ENCODE data around the gene RC3H2. TPM values are rescaled to one million over a fixed set of nuclear protein-coding genes. Genes with fewer than 3 reads are reported as not detected.

The RC3H2 gene
- total RNA-seq, 4 donors from 2014 or later: 42.5 to 163 (median 54.7) TPM

- no peak overlapping the region for H3K27ac ChIP-seq
- intact Hi-C loops (cut with DNase I; ENCODE audit: low total_unique reads): loop anchor here (5.0 kb wide), 1 partner anchor 339 kb away; no protein-coding TSS in a partner anchor
Observed at GRCh38 chr9:122806661-122807060, 98.5 kb downstream of the RC3H2 start.

DNA sequence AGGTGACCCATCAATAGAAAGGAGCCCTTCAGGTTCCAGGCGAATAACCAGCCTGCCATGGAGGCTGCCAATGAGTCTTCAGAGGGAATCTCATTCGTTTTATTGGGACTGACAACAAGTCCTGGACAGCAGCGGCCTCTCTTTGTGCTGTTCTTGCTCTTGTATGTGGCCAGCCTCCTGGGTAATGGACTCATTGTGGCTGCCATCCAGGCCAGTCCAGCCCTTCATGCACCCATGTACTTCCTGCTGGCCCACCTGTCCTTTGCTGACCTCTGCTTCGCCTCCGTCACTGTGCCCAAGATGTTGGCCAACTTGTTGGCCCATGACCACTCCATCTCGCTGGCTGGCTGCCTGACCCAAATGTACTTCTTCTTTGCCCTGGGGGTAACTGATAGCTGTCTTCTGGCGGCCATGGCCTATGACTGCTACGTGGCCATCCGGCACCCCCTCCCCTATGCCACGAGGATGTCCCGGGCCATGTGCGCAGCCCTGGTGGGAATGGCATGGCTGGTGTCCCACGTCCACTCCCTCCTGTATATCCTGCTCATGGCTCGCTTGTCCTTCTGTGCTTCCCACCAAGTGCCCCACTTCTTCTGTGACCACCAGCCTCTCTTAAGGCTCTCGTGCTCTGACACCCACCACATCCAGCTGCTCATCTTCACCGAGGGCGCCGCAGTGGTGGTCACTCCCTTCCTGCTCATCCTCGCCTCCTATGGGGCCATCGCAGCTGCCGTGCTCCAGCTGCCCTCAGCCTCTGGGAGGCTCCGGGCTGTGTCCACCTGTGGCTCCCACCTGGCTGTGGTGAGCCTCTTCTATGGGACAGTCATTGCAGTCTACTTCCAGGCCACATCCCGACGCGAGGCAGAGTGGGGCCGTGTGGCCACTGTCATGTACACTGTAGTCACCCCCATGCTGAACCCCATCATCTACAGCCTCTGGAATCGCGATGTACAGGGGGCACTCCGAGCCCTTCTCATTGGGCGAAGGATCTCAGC lies 104.8 kb downstream of the RC3H2 start, which contains the start of gene OR1K1:
Gene OR1K1, plus strand, starts transcription at position 58 of the 995 bp plus-strand sequence. Its CDS starts 0 bp downstream, at position 58.
- Histone ChIP-seq H3K27me3 (no peaks in the 10 kb centered on the region), H3K36me3 (no peaks in the 10 kb centered on the region), H3K4me3 (no peak within 1 kb of the TSS), H3K27ac (no peak within 1 kb of the TSS), H3K4me1 (no peaks in the 10 kb centered on the region), H3K9me3 (no peaks in the 10 kb centered on the region)
- intact Hi-C loops (cut with DNase I; ENCODE audit: low total_unique reads): no loop called here
- TF ChIP-seq POLR2A (IDR thresholded peaks at IDR 0.05) (no peak), POLR2AphosphoS5 (IDR thresholded peaks at IDR 0.05) (no peak), EP300 (IDR thresholded peaks at IDR 0.05; ENCODE audit: low read depth) (no peak)
- TF ChIP-seq, protein P1, sequence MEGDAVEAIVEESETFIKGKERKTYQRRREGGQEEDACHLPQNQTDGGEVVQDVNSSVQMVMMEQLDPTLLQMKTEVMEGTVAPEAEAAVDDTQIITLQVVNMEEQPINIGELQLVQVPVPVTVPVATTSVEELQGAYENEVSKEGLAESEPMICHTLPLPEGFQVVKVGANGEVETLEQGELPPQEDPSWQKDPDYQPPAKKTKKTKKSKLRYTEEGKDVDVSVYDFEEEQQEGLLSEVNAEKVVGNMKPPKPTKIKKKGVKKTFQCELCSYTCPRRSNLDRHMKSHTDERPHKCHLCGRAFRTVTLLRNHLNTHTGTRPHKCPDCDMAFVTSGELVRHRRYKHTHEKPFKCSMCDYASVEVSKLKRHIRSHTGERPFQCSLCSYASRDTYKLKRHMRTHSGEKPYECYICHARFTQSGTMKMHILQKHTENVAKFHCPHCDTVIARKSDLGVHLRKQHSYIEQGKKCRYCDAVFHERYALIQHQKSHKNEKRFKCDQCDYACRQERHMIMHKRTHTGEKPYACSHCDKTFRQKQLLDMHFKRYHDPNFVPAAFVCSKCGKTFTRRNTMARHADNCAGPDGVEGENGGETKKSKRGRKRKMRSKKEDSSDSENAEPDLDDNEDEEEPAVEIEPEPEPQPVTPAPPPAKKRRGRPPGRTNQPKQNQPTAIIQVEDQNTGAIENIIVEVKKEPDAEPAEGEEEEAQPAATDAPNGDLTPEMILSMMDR (IDR thresholded peaks at IDR 0.05): no peak
- in situ Hi-C loops (cut with MboI; ENCODE audit: low pct_ligation_motif_present in 1 of 4, low pct_unique_long_range_greater_than_20kb in 1 of 4, low sequenced_read_pairs in 3 of 4): loop anchor here (25.0 kb wide), 1 partner anchor 688 kb away; no protein-coding TSS in a partner anchor
- WGBS, 2 donors (ENCODE audit: low coverage in 1 of 2): 89 to 91% methylated on average over 5 to 30 of the region's 30 CpGs
- no peak for DNase-seq

More at GRCh38 chr9:122806661-122807060, 98.5 kb downstream of the RC3H2 start:
- in situ Hi-C loops (cut with MboI; ENCODE audit: low pct_ligation_motif_present in 1 of 4, low pct_unique_long_range_greater_than_20kb in 1 of 4, low sequenced_read_pairs in 3 of 4): loop anchor here (5.0 to 25.0 kb wide), 2 partner anchors 339 to 694 kb away; no protein-coding TSS in a partner anchor
- no peaks in the 10 kb centered on the region for H3K36me3 ChIP-seq
- TF ChIP-seq EP300 (IDR thresholded peaks at IDR 0.05; ENCODE audit: low read depth): no peak
- no peak for TF ChIP-seq POLR2A (IDR thresholded peaks at IDR 0.05)
- TF ChIP-seq, protein P1 (IDR thresholded peaks at IDR 0.05): no peak
- TF ChIP-seq POLR2AphosphoS5 (IDR thresholded peaks at IDR 0.05): no peak
- H3K4me1 ChIP-seq: peaks cover 0 to 3% (median 0%) of the 10 kb centered on the region in 4 donors
- H3K9me3 ChIP-seq: no peaks in the 10 kb centered on the region
- no peaks in the 10 kb centered on the region for H3K27me3 ChIP-seq
- WGBS, 2 donors (ENCODE audit: low coverage in 1 of 2): 85 to 86% methylated on average over 3 to 4 of the region's 4 CpGs
- H3K4me3 ChIP-seq: no peak overlapping the region
- no peak for DNase-seq

DNA sequence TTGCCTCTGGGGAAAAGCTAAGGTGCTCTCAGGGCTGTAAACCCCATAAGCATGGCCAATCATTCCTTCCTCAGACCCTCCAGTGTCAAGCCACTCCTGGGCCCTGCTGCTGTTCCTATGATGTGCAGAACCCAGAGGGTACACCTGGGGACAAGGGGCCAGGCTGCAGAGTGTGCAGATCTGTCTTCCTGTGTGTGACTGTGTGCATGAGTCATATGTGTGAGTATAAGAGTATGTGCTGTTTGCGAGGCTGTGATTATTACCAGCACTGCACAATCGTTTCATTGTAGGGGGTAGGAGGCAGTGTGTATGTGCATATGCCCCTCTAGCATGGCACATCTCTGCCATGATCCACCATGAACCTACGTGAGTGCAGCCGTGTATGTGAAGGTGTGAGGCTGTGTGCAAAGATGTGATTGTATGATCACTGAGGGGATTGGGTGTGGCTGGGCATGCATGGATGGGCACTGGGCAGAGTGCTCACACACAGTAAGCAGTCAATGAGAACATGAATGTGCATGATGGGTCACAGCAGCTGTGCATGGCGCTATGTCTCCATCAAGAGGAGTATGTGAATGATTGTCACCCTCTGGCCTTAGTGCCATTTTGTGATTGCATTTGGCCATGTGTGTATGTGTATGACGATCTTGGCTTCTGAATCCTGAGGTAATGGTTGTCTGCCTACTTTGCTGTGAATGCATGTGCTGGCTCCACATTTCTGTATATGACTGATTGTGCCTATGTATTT lies 107.7 kb downstream of the RC3H2 start:
- H3K36me3 ChIP-seq: no peaks in the 10 kb centered on the region
- intact Hi-C loops (cut with DNase I; ENCODE audit: low total_unique reads) (no loop called here), in situ Hi-C loops (cut with MboI; ENCODE audit: low pct_ligation_motif_present in 1 of 4, low pct_unique_long_range_greater_than_20kb in 1 of 4, low sequenced_read_pairs in 3 of 4) (no loop called here)
- WGBS, 2 donors (ENCODE audit: low coverage in 1 of 2): 40 to 82% methylated on average over 1 to 6 of the region's 6 CpGs
- no peak for TF ChIP-seq POLR2A (IDR thresholded peaks at IDR 0.05)
- H3K9me3 ChIP-seq: no peaks in the 10 kb centered on the region
- no peak for DNase-seq
- H3K27ac ChIP-seq: no peak overlapping the region
- no peaks in the 10 kb centered on the region for H3K4me1 ChIP-seq
- H3K4me3 ChIP-seq: no peak overlapping the region
- H3K27me3 ChIP-seq: no peaks in the 10 kb centered on the region

Small RNA genes lying within 50 kb of the gene (small RNA-seq; reads per million reads assigned to genes)
- gene RNY1P15 (0 reads per million in 4 donors), gene SNORD90 (1,568 to 6,562 (median 5,597) reads per million in 4 donors)

Other genes with a start within 250 kb of the RC3H2 start
- gene OR1B1, start 247.7 kb downstream of the RC3H2 start, total RNA-seq: not detected
- gene OR1L1, start 243.6 kb downstream of the RC3H2 start, total RNA-seq: not detected
- gene OR1L3, start 230.2 kb downstream of the RC3H2 start, total RNA-seq: not detected
- gene OR1L4, start 181.4 kb downstream of the RC3H2 start, total RNA-seq: not detected
- gene OR1L6, start 163.1 kb downstream of the RC3H2 start, total RNA-seq: not detected
- gene OR5C1, start 116.4 kb downstream of the RC3H2 start, total RNA-seq: not detected
- not detected for gene OR1K1, start 105.2 kb downstream of the RC3H2 start, total RNA-seq
- gene PDCL, start 76.8 kb downstream of the RC3H2 start, total RNA-seq: 10 to 100 TPM in 3 of 4 donors, 1 to 10 TPM in 1; 4.6 to 16.4 (median 12.8) TPM
- 10 to 100 TPM in 1 of 4 donors, 1 to 10 TPM in 3; 5.2 to 10.1 (median 8.7) TPM for gene ZBTB6, start 8.0 kb upstream of the RC3H2 start, total RNA-seq
- gene ZBTB26, start 26.2 kb upstream of the RC3H2 start, total RNA-seq: 10 to 100 TPM in 1 of 4 donors, 1 to 10 TPM in 3; 6.7 to 18.5 (median 8.0) TPM
- gene RABGAP1, start 35.7 kb upstream of the RC3H2 start, total RNA-seq: 100 to 1,000 TPM in 2 of 4 donors, 10 to 100 TPM in 2; 56.1 to 114 (median 88.9) TPM
- 1 to 10 TPM in 1 of 4 donors, not detected in 3; 3.0 TPM for gene GPR21, start 128.3 kb upstream of the RC3H2 start, total RNA-seq

Measured in transverse colon (tissue), 4 donors.